GM21825 (cell line): ENCODE measurements around the gene ANAPC1.
"Not testable (repeated sequence)": the region's sequence is repeated elsewhere in the genome, so short reads cannot be mapped to it uniquely, and the experiment has no call there.

Experiments
- ATAC-seq: cut with Tn5 transposase; IDR thresholded peaks from one replicate; pipeline ENCODE4 v1.9.1; 2021; ENCODE audit warnings: mild to moderate bottlenecking, moderate library complexity; ENCODE audit not compliant: unreplicated experiment

ANAPC1 gene

GRCh38 chr2:111735838-111736721, 147.9 kb downstream of the ANAPC1 start:
- peak; percentile 52 for ATAC-seq

GRCh38 chr2:111735420-111735819, 148.6 kb downstream of the ANAPC1 start:
- not testable (repeated sequence) for ATAC-seq

GRCh38 chr2:111729812-111730458, 154.1 kb downstream of the ANAPC1 start:
- not testable (repeated sequence) for ATAC-seq

GRCh38 chr2:111727611-111728110, 156.3 kb downstream of the ANAPC1 start:
- ATAC-seq = not testable (repeated sequence)

- ATAC-seq = not testable (repeated sequence)
Observed at GRCh38 chr2:111725742-111726141, 158.3 kb downstream of the ANAPC1 start.

GRCh38 chr2:111719610-111720009, 164.4 kb downstream of the ANAPC1 start:
- ATAC-seq = not testable (repeated sequence)
